ENCODE measurements around the gene AKAP8L. TPM values are rescaled to one million over a fixed set of nuclear protein-coding genes. Genes with fewer than 3 reads are reported as not detected.
A peak's percentile ranks its signal among the peaks of the same experiment; 100 is the strongest.

Gene AKAP8L
- total RNA-seq, 1 experiment from 2014 or later: 106 TPM

DNA sequence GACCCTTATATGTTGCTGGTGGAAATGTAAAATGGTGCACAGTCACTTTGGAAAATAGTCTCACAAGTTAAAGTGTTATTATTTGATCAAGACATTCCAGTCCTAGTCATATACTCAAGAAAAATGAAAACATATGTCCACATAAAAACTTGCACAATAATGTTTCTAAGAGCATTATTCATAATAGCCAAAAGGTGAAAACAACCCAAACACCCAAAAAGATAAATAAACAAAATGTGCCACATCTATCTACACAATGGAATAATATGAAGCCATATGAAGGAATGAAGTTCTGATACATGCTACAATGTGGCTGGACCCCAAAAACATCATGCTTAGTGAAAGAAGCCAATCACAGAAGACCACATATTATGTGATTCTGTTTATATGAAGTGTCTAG, 24.8 kb downstream of the AKAP8L start:
- CTCF ChIA-PET: no interaction called here
- TSS peak; percentile 3 for BruUV-seq (replicated peaks)
- DNase-seq (ENCODE audit: low read depth, low spot score): no peak
- Histone ChIP-seq H4K20me1 (ENCODE audit: insufficient read depth) (no peaks in the 10 kb centered on the region), H3K9me3 (ENCODE audit: control insufficient read depth in 1 of 2, insufficient read depth in 1 of 2, low read depth in 1 of 2, low read length in 2 of 2) (no peaks in the 10 kb centered on the region), H3K27me3 (ENCODE audit: insufficient read depth, low read length) (no peaks in the 10 kb centered on the region), H3K36me3 (ENCODE audit: control insufficient read depth in 1 of 2, insufficient read depth in 2 of 2, low read length in 2 of 2) (peaks cover 34 to 36% of the 10 kb centered on the region in 2 experiments; a peak in 3 of 4 replicates), H3K9me2 (ENCODE audit: insufficient read depth) (no peaks in the 10 kb centered on the region), H3K27ac (ENCODE audit: low read depth, low read length) (no peak overlapping the region), H3K4me2 (ENCODE audit: low read length) (no peak overlapping the region), H2AFZ (ENCODE audit: low read depth, low read length, poor library complexity, severe bottlenecking) (no peak overlapping the region), H3K9ac (ENCODE audit: low read length) (no peak overlapping the region), H3K4me1 (ENCODE audit: control insufficient read depth in 1 of 2, insufficient read depth in 2 of 2, low read length in 2 of 2) (no peaks in the 10 kb centered on the region), H3K4me3 (replicated peaks in 1 of 2; ENCODE audit: low read depth in 1 of 2, low read length in 2 of 2) (no peak overlapping the region), H3K79me2 (ENCODE audit: insufficient read depth, low read length) (peaks cover 47% of the 10 kb centered on the region)
- ATAC-seq: no peak
- intact Hi-C loops (cut with micrococcal nuclease): no loop called here
- POLR2A ChIA-PET: no interaction called here
- RAD21 ChIA-PET (ENCODE audit: low non-redundant PET in 1 of 2, low total read pairs in 2 of 2, uncharacterized antibody in 2 of 2, unreplicated experiment in 2 of 2): no interaction called here
- TF ChIP-seq CEBPB (IDR thresholded peaks at IDR 0.05; ENCODE audit: low read depth) (no peak), YY1 (IDR thresholded peaks at IDR 0.05; ENCODE audit: extremely low read depth, insufficient replicate concordance, low read depth, low read length) (no peak), ELF1 (IDR thresholded peaks at IDR 0.05; ENCODE audit: borderline replicate concordance, low read depth) (no peak), SIN3A (IDR thresholded peaks at IDR 0.05; ENCODE audit: low read depth) (no peak), RAD21 (IDR thresholded peaks at IDR 0.05; ENCODE audit: low read depth) (no peak), TCF7L2 (IDR thresholded peaks at IDR 0.05; ENCODE audit: borderline replicate concordance, extremely low read depth, insufficient read depth, insufficient read length) (no peak), SP1 (IDR thresholded peaks at IDR 0.05; ENCODE audit: low read depth) (no peak), POLR2A (IDR thresholded peaks at IDR 0.05; ENCODE audit: borderline replicate concordance, extremely low read depth, insufficient read depth, insufficient read length) (no peak), CBX3 (IDR thresholded peaks at IDR 0.05; ENCODE audit: low read depth) (no peak)
- TF ChIP-seq, protein P1, sequence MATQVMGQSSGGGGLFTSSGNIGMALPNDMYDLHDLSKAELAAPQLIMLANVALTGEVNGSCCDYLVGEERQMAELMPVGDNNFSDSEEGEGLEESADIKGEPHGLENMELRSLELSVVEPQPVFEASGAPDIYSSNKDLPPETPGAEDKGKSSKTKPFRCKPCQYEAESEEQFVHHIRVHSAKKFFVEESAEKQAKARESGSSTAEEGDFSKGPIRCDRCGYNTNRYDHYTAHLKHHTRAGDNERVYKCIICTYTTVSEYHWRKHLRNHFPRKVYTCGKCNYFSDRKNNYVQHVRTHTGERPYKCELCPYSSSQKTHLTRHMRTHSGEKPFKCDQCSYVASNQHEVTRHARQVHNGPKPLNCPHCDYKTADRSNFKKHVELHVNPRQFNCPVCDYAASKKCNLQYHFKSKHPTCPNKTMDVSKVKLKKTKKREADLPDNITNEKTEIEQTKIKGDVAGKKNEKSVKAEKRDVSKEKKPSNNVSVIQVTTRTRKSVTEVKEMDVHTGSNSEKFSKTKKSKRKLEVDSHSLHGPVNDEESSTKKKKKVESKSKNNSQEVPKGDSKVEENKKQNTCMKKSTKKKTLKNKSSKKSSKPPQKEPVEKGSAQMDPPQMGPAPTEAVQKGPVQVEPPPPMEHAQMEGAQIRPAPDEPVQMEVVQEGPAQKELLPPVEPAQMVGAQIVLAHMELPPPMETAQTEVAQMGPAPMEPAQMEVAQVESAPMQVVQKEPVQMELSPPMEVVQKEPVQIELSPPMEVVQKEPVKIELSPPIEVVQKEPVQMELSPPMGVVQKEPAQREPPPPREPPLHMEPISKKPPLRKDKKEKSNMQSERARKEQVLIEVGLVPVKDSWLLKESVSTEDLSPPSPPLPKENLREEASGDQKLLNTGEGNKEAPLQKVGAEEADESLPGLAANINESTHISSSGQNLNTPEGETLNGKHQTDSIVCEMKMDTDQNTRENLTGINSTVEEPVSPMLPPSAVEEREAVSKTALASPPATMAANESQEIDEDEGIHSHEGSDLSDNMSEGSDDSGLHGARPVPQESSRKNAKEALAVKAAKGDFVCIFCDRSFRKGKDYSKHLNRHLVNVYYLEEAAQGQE (IDR thresholded peaks at IDR 0.05; ENCODE audit: low read depth): no peak
- TF ChIP-seq, protein P2, sequence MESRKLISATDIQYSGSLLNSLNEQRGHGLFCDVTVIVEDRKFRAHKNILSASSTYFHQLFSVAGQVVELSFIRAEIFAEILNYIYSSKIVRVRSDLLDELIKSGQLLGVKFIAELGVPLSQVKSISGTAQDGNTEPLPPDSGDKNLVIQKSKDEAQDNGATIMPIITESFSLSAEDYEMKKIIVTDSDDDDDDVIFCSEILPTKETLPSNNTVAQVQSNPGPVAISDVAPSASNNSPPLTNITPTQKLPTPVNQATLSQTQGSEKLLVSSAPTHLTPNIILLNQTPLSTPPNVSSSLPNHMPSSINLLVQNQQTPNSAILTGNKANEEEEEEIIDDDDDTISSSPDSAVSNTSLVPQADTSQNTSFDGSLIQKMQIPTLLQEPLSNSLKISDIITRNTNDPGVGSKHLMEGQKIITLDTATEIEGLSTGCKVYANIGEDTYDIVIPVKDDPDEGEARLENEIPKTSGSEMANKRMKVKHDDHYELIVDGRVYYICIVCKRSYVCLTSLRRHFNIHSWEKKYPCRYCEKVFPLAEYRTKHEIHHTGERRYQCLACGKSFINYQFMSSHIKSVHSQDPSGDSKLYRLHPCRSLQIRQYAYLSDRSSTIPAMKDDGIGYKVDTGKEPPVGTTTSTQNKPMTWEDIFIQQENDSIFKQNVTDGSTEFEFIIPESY (IDR thresholded peaks at IDR 0.05; ENCODE audit: extremely low read depth, insufficient replicate concordance, low read length): no peak
- TF ChIP-seq, protein P3, sequence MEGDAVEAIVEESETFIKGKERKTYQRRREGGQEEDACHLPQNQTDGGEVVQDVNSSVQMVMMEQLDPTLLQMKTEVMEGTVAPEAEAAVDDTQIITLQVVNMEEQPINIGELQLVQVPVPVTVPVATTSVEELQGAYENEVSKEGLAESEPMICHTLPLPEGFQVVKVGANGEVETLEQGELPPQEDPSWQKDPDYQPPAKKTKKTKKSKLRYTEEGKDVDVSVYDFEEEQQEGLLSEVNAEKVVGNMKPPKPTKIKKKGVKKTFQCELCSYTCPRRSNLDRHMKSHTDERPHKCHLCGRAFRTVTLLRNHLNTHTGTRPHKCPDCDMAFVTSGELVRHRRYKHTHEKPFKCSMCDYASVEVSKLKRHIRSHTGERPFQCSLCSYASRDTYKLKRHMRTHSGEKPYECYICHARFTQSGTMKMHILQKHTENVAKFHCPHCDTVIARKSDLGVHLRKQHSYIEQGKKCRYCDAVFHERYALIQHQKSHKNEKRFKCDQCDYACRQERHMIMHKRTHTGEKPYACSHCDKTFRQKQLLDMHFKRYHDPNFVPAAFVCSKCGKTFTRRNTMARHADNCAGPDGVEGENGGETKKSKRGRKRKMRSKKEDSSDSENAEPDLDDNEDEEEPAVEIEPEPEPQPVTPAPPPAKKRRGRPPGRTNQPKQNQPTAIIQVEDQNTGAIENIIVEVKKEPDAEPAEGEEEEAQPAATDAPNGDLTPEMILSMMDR (IDR thresholded peaks at IDR 0.05 in 2 of 3, conservative IDR thresholded peaks at IDR 0.05 in 1 of 3; ENCODE audit: borderline replicate concordance in 1 of 3, insufficient read depth in 1 of 3, low read depth in 2 of 3, low read length in 2 of 3): no peak

Data from HCT116 (cell line).